ENCODE results near the gene ENC1. TPM values are rescaled to one million over a fixed set of nuclear protein-coding genes. Genes with fewer than 3 reads are reported as not detected.

The ENC1 gene
- total RNA-seq, 1 donor from 2014 or later: 135 TPM

- Mint-ChIP-seq H3K4me1 (peaks cover 22% of the 10 kb centered on the region), H3K27me3 (ENCODE audit: low read depth) (no peaks in the 10 kb centered on the region), H3K4me3 (no peak overlapping the region), H3K36me3 (ENCODE audit: low read depth) (no peaks in the 10 kb centered on the region), H3K9me3 (peaks cover 3% of the 10 kb centered on the region), H3K27ac (ENCODE audit: unreplicated experiment) (no peak overlapping the region)
- TF ChIP-seq, protein P1, sequence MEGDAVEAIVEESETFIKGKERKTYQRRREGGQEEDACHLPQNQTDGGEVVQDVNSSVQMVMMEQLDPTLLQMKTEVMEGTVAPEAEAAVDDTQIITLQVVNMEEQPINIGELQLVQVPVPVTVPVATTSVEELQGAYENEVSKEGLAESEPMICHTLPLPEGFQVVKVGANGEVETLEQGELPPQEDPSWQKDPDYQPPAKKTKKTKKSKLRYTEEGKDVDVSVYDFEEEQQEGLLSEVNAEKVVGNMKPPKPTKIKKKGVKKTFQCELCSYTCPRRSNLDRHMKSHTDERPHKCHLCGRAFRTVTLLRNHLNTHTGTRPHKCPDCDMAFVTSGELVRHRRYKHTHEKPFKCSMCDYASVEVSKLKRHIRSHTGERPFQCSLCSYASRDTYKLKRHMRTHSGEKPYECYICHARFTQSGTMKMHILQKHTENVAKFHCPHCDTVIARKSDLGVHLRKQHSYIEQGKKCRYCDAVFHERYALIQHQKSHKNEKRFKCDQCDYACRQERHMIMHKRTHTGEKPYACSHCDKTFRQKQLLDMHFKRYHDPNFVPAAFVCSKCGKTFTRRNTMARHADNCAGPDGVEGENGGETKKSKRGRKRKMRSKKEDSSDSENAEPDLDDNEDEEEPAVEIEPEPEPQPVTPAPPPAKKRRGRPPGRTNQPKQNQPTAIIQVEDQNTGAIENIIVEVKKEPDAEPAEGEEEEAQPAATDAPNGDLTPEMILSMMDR (conservative IDR thresholded peaks at IDR 0.05): no peak
- no peak for DNase-seq (ENCODE audit: low read depth, low spot score)
Measured at GRCh38 chr5:74608736-74609601, 31.6 kb downstream of the ENC1 start.

GRCh38 chr5:74605759-74606158 is 34.8 kb downstream of the ENC1 start:
- H3K27me3 Mint-ChIP-seq (ENCODE audit: low read depth): no peaks in the 10 kb centered on the region
- H3K36me3 Mint-ChIP-seq (ENCODE audit: low read depth): peaks cover 6% of the 10 kb centered on the region
- no peak for DNase-seq (ENCODE audit: low read depth, low spot score)
- no peak overlapping the region for H3K4me3 Mint-ChIP-seq
- H3K27ac Mint-ChIP-seq (ENCODE audit: unreplicated experiment): no peak overlapping the region
- H3K9me3 Mint-ChIP-seq: peaks cover 11% of the 10 kb centered on the region
- TF ChIP-seq, protein P1 (conservative IDR thresholded peaks at IDR 0.05): no peak
- H3K4me1 Mint-ChIP-seq: peaks cover 4% of the 10 kb centered on the region

DNA sequence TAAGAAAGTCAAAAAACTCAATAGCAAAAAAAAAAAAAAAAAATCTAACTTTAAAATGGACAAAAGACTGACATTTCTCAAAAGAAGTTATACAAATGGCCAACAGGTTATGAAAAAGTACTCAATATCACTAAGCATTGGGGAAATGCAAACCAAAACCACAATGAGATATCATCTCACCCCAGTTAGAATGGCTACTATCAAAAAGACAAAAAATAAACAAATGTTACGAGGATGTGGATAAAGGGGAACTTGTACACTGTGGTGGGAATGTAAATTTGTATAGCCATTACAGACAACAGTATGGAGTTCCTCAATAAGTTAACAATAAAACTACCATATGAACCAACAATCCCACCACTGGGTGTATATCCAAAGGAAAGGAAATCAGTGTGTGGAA is 37.2 kb downstream of the ENC1 start:
- Mint-ChIP-seq H3K27me3 (ENCODE audit: low read depth) (no peaks in the 10 kb centered on the region), H3K4me3 (no peak overlapping the region), H3K36me3 (ENCODE audit: low read depth) (peaks cover 6% of the 10 kb centered on the region), H3K9me3 (peaks cover 11% of the 10 kb centered on the region), H3K27ac (ENCODE audit: unreplicated experiment) (no peak overlapping the region), H3K4me1 (peaks cover 3% of the 10 kb centered on the region)
- TF ChIP-seq, protein P1 (conservative IDR thresholded peaks at IDR 0.05): no peak
- DNase-seq (ENCODE audit: low read depth, low spot score): no peak

- Mint-ChIP-seq H3K27me3 (ENCODE audit: low read depth) (no peaks in the 10 kb centered on the region), H3K9me3 (peaks cover 9% of the 10 kb centered on the region), H3K27ac (ENCODE audit: unreplicated experiment) (no peak overlapping the region), H3K4me3 (no peak overlapping the region), H3K36me3 (ENCODE audit: low read depth) (peaks cover 6% of the 10 kb centered on the region), H3K4me1 (peaks cover 35% of the 10 kb centered on the region)
- no peak for DNase-seq (ENCODE audit: low read depth, low spot score)
- TF ChIP-seq, protein P1 (conservative IDR thresholded peaks at IDR 0.05): no peak
Measured at GRCh38 chr5:74599148-74599547, 41.4 kb downstream of the ENC1 start.

- Mint-ChIP-seq H3K4me1 (peaks cover 39% of the 10 kb centered on the region), H3K27me3 (ENCODE audit: low read depth) (no peaks in the 10 kb centered on the region), H3K4me3 (no peak overlapping the region), H3K9me3 (peaks cover 9% of the 10 kb centered on the region), H3K27ac (ENCODE audit: unreplicated experiment) (no peak overlapping the region), H3K36me3 (ENCODE audit: low read depth) (peaks cover 6% of the 10 kb centered on the region)
- DNase-seq (ENCODE audit: low read depth, low spot score): no peak
- TF ChIP-seq, protein P1 (conservative IDR thresholded peaks at IDR 0.05): no peak
Measured at GRCh38 chr5:74598731-74599130, 41.8 kb downstream of the ENC1 start.

Data from neural crest cell (in vitro differentiated cells).